Cardiac muscle cell (in vitro differentiated cells and primary cell): ENCODE data around the gene KIF25. TPM values are rescaled to one million over a fixed set of nuclear protein-coding genes. Genes with fewer than 3 reads are reported as not detected.

Experiments
- DNase-seq, 2 donors: peaks; one replicate each; pipeline versions ENCODE4 v3.0.0 to v3.0.0-alpha.2; 2010 to 2017; ENCODE audit warnings: low read depth in 1 of 2, low spot score in 1 of 2
- H3K27ac ChIP-seq: fragments of 200-600 bp; sonication (generic); 2 replicates; pipeline ENCODE4 v1.5.1; 2016
- H3K27me3 ChIP-seq: fragments of 200-600 bp; sonication (generic); 2 replicates; pipeline ENCODE4 v1.6.0; 2016; ENCODE audit warnings: control low read depth
- H3K36me3 ChIP-seq: fragments of 200-600 bp; sonication (generic); 2 replicates; pipeline ENCODE4 v1.5.1; 2016; ENCODE audit warnings: control low read depth
- H3K4me1 ChIP-seq: fragments of 200-600 bp; sonication (generic); 2 replicates; pipeline ENCODE4 v1.8.1; 2017; ENCODE audit warnings: low read depth, mild to moderate bottlenecking, mixed run types
- H3K4me3 ChIP-seq: fragments of 200-600 bp; sonication (generic); 2 replicates; pipeline ENCODE4 v1.5.1; 2016; ENCODE audit warnings: mild to moderate bottlenecking
- H3K9me3 ChIP-seq: fragments of 200-600 bp; sonication (generic); 2 replicates; pipeline ENCODE4 v1.5.1; 2017; ENCODE audit warnings: low read depth, mild to moderate bottlenecking, control low read depth
- CTCF ChIP-seq: IDR thresholded peaks from 2 replicates; pipeline ENCODE4 v1.5.1; 2012; ENCODE audit warnings: low read depth, mild to moderate bottlenecking, low read length
- polyA plus RNA-seq: library from polyadenylated mRNA; unstranded; fragments of >200 nt; fragmentation: Nextera tagmentation; extraction: Ambion mirVana; gene quantifications from 2 replicates; pipeline ENCODE4 v1.2.1, GENCODE V29; 2016
- total RNA-seq: library from RNA; depleted of rRNA; stranded (reverse); fragments of >200 nt; gene quantifications from 2 replicates; pipeline ENCODE4 v1.2.3, GENCODE V29; 2016

The KIF25 gene
- total and polyA plus RNA-seq, 2 experiments from 2014 or later: 0.40 to 1.6 TPM

- Histone ChIP-seq H3K4me1 (no peaks in the 10 kb centered on the region), H3K36me3 (no peaks in the 10 kb centered on the region)
- no peak for TF ChIP-seq CTCF
Observed at GRCh38 chr6:168081858-168082546, 84.5 kb downstream of the KIF25 start.

GRCh38 chr6:168082860-168083513 is 85.5 kb downstream of the KIF25 start:
- Histone ChIP-seq H3K4me3 (no peak overlapping the region), H3K9me3 (no peaks in the 10 kb centered on the region), H3K36me3 (no peaks in the 10 kb centered on the region), H3K27ac (no peak overlapping the region), H3K4me1 (peaks cover 6% of the 10 kb centered on the region), H3K27me3 (no peaks in the 10 kb centered on the region)
- DNase-seq: no peak
- no peak for TF ChIP-seq CTCF

More at GRCh38 chr6:168081858-168082546, 84.5 kb downstream of the KIF25 start:
- H3K27me3 ChIP-seq: no peaks in the 10 kb centered on the region
- DNase-seq: no peak
- no peak overlapping the region for H3K27ac ChIP-seq
- H3K9me3 ChIP-seq: no peaks in the 10 kb centered on the region
- no peak overlapping the region for H3K4me3 ChIP-seq

GRCh38 chr6:168083514-168083885 is 86.0 kb downstream of the KIF25 start:
- H3K36me3 ChIP-seq: no peaks in the 10 kb centered on the region
- no peak overlapping the region for H3K4me3 ChIP-seq
- no peak for DNase-seq
- H3K27me3 ChIP-seq: no peaks in the 10 kb centered on the region
- no peak for TF ChIP-seq CTCF
- no peaks in the 10 kb centered on the region for H3K9me3 ChIP-seq
- H3K27ac ChIP-seq: no peak overlapping the region
- H3K4me1 ChIP-seq: peaks cover 11% of the 10 kb centered on the region

GRCh38 chr6:168084465-168085160 is 87.1 kb downstream of the KIF25 start:
- no peak overlapping the region for H3K4me3 ChIP-seq

GRCh38 chr6:168086066-168086465 is 88.6 kb downstream of the KIF25 start:
- no peak for TF ChIP-seq CTCF
- Histone ChIP-seq H3K27ac (no peak overlapping the region), H3K36me3 (no peaks in the 10 kb centered on the region), H3K4me1 (peaks cover 18% of the 10 kb centered on the region), H3K9me3 (no peaks in the 10 kb centered on the region), H3K4me3 (no peak overlapping the region), H3K27me3 (no peaks in the 10 kb centered on the region)
- DNase-seq: no peak

More at GRCh38 chr6:168084465-168085160, 87.1 kb downstream of the KIF25 start:
- no peak for TF ChIP-seq CTCF
- no peaks in the 10 kb centered on the region for H3K36me3 ChIP-seq
- H3K27me3 ChIP-seq: no peaks in the 10 kb centered on the region
- no peaks in the 10 kb centered on the region for H3K9me3 ChIP-seq
- H3K27ac ChIP-seq: no peak overlapping the region
- DNase-seq: no peak
- H3K4me1 ChIP-seq: peaks cover 18% of the 10 kb centered on the region
